ENCODE measurements around the gene WNK2.

Gene WNK2

GRCh38 chr9:93203718-93204469 lies 20.0 kb downstream of the WNK2 start:
- Histone ChIP-seq H2AFZ (ENCODE audit: low read depth, low read length) (no peak overlapping the region), H3K4me3 (ENCODE audit: insufficient read depth in 1 of 2, low read depth in 1 of 2, low read length in 2 of 2) (no peak overlapping the region), H3K9me3 (ENCODE audit: control insufficient read depth, low read length) (no peaks in the 10 kb centered on the region), H2BK120ac (ENCODE audit: low read depth, low read length) (no peak overlapping the region), H2BK15ac (ENCODE audit: low read depth, poor library complexity, severe bottlenecking) (no peak overlapping the region), H3K36me3 (ENCODE audit: control insufficient read depth in 1 of 2, insufficient read depth in 2 of 2, low read depth in 1 of 2, low read length in 2 of 2) (no peaks in the 10 kb centered on the region), H4K8ac (ENCODE audit: low read length) (no peak overlapping the region), H3K9ac (ENCODE audit: low read length) (no peak overlapping the region), H3K4me1 (ENCODE audit: control insufficient read depth, insufficient read depth, low read depth, low read length) (no peaks in the 10 kb centered on the region), H2BK5ac (ENCODE audit: low read depth, low read length, poor library complexity, severe bottlenecking) (no peak overlapping the region), H3K27me3 (ENCODE audit: control insufficient read depth in 1 of 2, insufficient read depth in 1 of 2, low read length in 2 of 2) (peaks cover 5 to 18% of the 10 kb centered on the region in 2 experiments), H3K23ac (ENCODE audit: low read length in 2 of 2) (no peak overlapping the region), H3K4ac (ENCODE audit: low read depth in 1 of 2, low read length in 2 of 2) (no peak overlapping the region), H4K91ac (ENCODE audit: low read length) (no peak overlapping the region), H3K79me1 (replicated peaks; ENCODE audit: low read length, poor library complexity, severe bottlenecking) (no peaks in the 10 kb centered on the region), H3K14ac (ENCODE audit: low read length in 2 of 2) (no peak overlapping the region), H2AK5ac (ENCODE audit: low read length, severe bottlenecking) (no peak overlapping the region), H3K27ac (ENCODE audit: low read length, poor library complexity, severe bottlenecking) (no peak overlapping the region), H3K18ac (ENCODE audit: low read depth in 1 of 2, low read length in 2 of 2) (no peak overlapping the region), H3K4me2 (ENCODE audit: low read length, poor library complexity, severe bottlenecking) (no peak overlapping the region), H2BK12ac (ENCODE audit: low read length in 2 of 2) (no peak overlapping the region)
- 82% methylated on average over 15 of the region's 15 CpGs for WGBS
- no peak for DNase-seq

DNA sequence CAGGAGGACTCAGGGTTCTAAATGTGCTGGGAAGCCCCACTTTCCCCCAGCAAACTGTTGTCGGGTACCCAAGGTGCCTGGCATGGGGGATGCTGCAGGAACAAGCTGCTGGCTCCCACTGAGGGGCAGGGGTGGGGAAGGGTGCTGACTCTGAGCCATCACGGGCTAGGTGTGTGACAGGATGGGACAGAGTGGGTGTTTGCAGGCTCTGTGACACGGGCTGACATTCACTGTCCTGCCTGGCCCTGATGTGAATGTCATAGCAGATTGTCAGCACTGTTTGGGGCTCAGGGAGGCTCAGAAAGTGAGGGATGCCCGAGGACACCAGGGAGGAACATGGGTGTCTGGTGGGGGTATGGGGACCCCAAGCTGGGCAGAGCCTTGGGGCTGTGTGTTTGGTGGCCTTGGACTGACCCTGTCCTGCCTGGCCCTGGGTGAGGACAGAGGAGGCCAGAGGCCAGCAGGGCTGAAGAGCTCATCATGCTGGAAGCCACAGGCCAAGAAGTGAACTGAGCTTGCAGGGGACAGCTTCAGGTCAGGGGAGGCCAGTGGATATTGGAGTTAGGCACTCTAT lies 20.6 kb downstream of the WNK2 start:
- Histone ChIP-seq H3K18ac (ENCODE audit: low read depth in 1 of 2, low read length in 2 of 2) (no peak overlapping the region), H2AK5ac (ENCODE audit: low read length, severe bottlenecking) (no peak overlapping the region), H3K27ac (ENCODE audit: low read length, poor library complexity, severe bottlenecking) (no peak overlapping the region), H3K9me3 (ENCODE audit: control insufficient read depth, low read length) (no peaks in the 10 kb centered on the region), H3K4me2 (ENCODE audit: low read length, poor library complexity, severe bottlenecking) (no peak overlapping the region), H3K23ac (ENCODE audit: low read length in 2 of 2) (no peak overlapping the region), H2AFZ (ENCODE audit: low read depth, low read length) (no peak overlapping the region), H2BK12ac (ENCODE audit: low read length in 2 of 2) (no peak overlapping the region), H3K14ac (ENCODE audit: low read length in 2 of 2) (peak overlapping the region in 1 of 2 experiments; percentile 18), H4K91ac (ENCODE audit: low read length) (no peak overlapping the region), H3K9ac (ENCODE audit: low read length) (no peak overlapping the region), H3K4ac (ENCODE audit: low read depth in 1 of 2, low read length in 2 of 2) (no peak overlapping the region), H4K8ac (ENCODE audit: low read length) (no peak overlapping the region), H3K36me3 (ENCODE audit: control insufficient read depth in 1 of 2, insufficient read depth in 2 of 2, low read depth in 1 of 2, low read length in 2 of 2) (no peaks in the 10 kb centered on the region), H2BK120ac (ENCODE audit: low read depth, low read length) (no peak overlapping the region), H3K4me3 (ENCODE audit: insufficient read depth in 1 of 2, low read depth in 1 of 2, low read length in 2 of 2) (no peak overlapping the region), H2BK15ac (ENCODE audit: low read depth, poor library complexity, severe bottlenecking) (no peak overlapping the region), H3K79me1 (replicated peaks; ENCODE audit: low read length, poor library complexity, severe bottlenecking) (no peaks in the 10 kb centered on the region), H3K4me1 (ENCODE audit: control insufficient read depth, insufficient read depth, low read depth, low read length) (no peaks in the 10 kb centered on the region), H3K27me3 (ENCODE audit: control insufficient read depth in 1 of 2, insufficient read depth in 1 of 2, low read length in 2 of 2) (peaks cover 5 to 18% of the 10 kb centered on the region in 2 experiments), H2BK5ac (ENCODE audit: low read depth, low read length, poor library complexity, severe bottlenecking) (no peak overlapping the region)
- DNase-seq = no peak
- 70% methylated on average over 4 of the region's 4 CpGs for WGBS

DNA sequence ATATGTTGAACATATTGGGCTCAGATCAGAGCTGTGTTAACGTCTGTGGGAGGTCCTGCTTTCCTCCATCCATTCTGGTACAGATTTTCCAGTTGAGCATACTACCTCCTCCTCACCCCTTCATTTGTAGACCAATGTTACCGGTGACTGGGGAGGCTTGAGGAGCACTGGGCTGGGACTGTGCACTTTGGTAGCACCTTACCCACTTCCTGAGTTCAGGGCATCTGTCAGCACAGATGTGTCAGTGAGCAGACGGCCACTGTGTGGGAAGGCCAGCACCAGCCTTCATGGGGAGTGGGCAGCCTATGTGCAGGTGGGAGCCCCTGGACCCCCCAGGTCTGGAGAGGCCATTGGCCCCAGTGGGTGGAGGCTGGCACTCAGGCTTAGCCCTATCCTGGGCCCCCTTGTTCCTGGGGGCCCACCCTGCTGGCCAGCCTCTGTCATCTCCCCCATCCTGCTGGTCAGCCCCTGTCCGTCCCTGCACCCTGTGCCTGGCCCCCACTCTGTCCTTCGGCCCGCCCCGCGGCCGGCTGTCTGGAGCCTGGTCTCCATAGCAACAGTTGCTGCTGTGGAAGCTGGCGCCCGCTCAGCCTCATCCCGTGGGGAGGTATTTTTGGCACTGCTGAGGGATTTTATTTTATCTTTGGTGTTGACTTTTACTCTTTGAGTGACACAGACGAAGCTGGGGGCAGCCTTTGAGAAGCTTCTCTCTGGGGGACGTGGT lies 21.3 kb downstream of the WNK2 start:
- H3K4me2 ChIP-seq (ENCODE audit: low read length, poor library complexity, severe bottlenecking) = no peak overlapping the region
- DNase-seq = no peak
- H4K91ac ChIP-seq (ENCODE audit: low read length) = no peak overlapping the region
- H3K4me1 ChIP-seq (ENCODE audit: control insufficient read depth, insufficient read depth, low read depth, low read length) = no peaks in the 10 kb centered on the region
- H3K79me1 ChIP-seq (replicated peaks; ENCODE audit: low read length, poor library complexity, severe bottlenecking) = no peaks in the 10 kb centered on the region
- no peak overlapping the region for H4K8ac ChIP-seq (ENCODE audit: low read length)
- no peak overlapping the region for H3K4me3 ChIP-seq (ENCODE audit: insufficient read depth in 1 of 2, low read depth in 1 of 2, low read length in 2 of 2)
- H3K4ac ChIP-seq (ENCODE audit: low read depth in 1 of 2, low read length in 2 of 2) = no peak overlapping the region
- no peak overlapping the region for H3K18ac ChIP-seq (ENCODE audit: low read depth in 1 of 2, low read length in 2 of 2)
- H2AFZ ChIP-seq (ENCODE audit: low read depth, low read length) = no peak overlapping the region
- H3K9ac ChIP-seq (ENCODE audit: low read length) = peak overlapping the region; percentile 20
- H3K27ac ChIP-seq (ENCODE audit: low read length, poor library complexity, severe bottlenecking) = no peak overlapping the region
- H3K9me3 ChIP-seq (ENCODE audit: control insufficient read depth, low read length) = no peaks in the 10 kb centered on the region
- H3K27me3 ChIP-seq (ENCODE audit: control insufficient read depth in 1 of 2, insufficient read depth in 1 of 2, low read length in 2 of 2) = peaks cover 5 to 18% of the 10 kb centered on the region in 2 experiments
- H2BK15ac ChIP-seq (ENCODE audit: low read depth, poor library complexity, severe bottlenecking) = no peak overlapping the region
- no peak overlapping the region for H2AK5ac ChIP-seq (ENCODE audit: low read length, severe bottlenecking)
- no peaks in the 10 kb centered on the region for H3K36me3 ChIP-seq (ENCODE audit: control insufficient read depth in 1 of 2, insufficient read depth in 2 of 2, low read depth in 1 of 2, low read length in 2 of 2)
- H3K14ac ChIP-seq (ENCODE audit: low read length in 2 of 2) = no peak overlapping the region
- no peak overlapping the region for H2BK5ac ChIP-seq (ENCODE audit: low read depth, low read length, poor library complexity, severe bottlenecking)
- H3K23ac ChIP-seq (ENCODE audit: low read length in 2 of 2) = no peak overlapping the region
- no peak overlapping the region for H2BK12ac ChIP-seq (ENCODE audit: low read length in 2 of 2)
- H2BK120ac ChIP-seq (ENCODE audit: low read depth, low read length) = no peak overlapping the region
- WGBS = 65% methylated on average over 14 of the region's 14 CpGs

DNA sequence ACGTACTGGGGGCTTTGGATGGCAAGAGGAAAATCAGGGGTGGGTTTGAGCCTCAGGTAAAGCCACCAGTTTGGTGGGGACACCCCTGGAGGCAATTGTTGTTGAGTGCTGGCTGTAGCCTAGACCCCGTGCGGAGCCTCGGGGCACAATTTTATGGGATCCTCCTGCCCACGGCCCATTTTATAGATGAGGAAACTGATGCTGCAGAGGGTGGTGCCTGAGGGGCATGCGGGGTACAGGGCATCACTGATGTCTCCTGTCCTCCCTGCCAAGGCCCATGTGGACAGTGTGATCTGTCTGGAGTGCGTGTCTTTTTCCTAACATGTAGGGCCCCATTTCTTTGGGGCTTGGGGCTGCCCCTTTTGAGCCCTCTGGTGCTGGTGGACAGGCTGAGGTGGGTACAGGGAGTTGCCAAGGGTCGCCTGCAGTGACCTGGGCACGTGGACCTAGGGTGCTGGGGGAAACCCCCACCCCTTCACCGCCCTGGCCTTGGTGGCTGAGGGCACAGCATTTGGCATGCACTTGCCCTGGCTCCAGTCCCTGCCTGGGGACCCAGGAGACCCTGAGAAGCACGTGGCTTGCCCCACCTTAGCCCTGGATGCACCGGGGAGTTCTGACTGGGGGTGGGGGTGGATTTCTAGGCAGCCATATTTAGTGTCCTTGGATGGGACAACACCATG lies 22.1 kb downstream of the WNK2 start:
- Histone ChIP-seq H3K36me3 (ENCODE audit: control insufficient read depth in 1 of 2, insufficient read depth in 2 of 2, low read depth in 1 of 2, low read length in 2 of 2) (no peaks in the 10 kb centered on the region), H3K14ac (ENCODE audit: low read length in 2 of 2) (no peak overlapping the region), H2BK120ac (ENCODE audit: low read depth, low read length) (no peak overlapping the region), H3K4me2 (ENCODE audit: low read length, poor library complexity, severe bottlenecking) (no peak overlapping the region), H2BK15ac (ENCODE audit: low read depth, poor library complexity, severe bottlenecking) (no peak overlapping the region), H3K27ac (ENCODE audit: low read length, poor library complexity, severe bottlenecking) (no peak overlapping the region), H3K23ac (ENCODE audit: low read length in 2 of 2) (no peak overlapping the region), H2AK5ac (ENCODE audit: low read length, severe bottlenecking) (no peak overlapping the region), H3K9ac (ENCODE audit: low read length) (peak overlapping the region; percentile 20), H3K18ac (ENCODE audit: low read depth in 1 of 2, low read length in 2 of 2) (no peak overlapping the region), H3K27me3 (ENCODE audit: control insufficient read depth in 1 of 2, insufficient read depth in 1 of 2, low read length in 2 of 2) (peaks cover 5 to 18% of the 10 kb centered on the region in 2 experiments), H2AFZ (ENCODE audit: low read depth, low read length) (no peak overlapping the region), H4K91ac (ENCODE audit: low read length) (no peak overlapping the region), H3K79me1 (replicated peaks; ENCODE audit: low read length, poor library complexity, severe bottlenecking) (no peaks in the 10 kb centered on the region), H2BK12ac (ENCODE audit: low read length in 2 of 2) (no peak overlapping the region), H4K8ac (ENCODE audit: low read length) (no peak overlapping the region), H3K9me3 (ENCODE audit: control insufficient read depth, low read length) (no peaks in the 10 kb centered on the region), H3K4me1 (ENCODE audit: control insufficient read depth, insufficient read depth, low read depth, low read length) (no peaks in the 10 kb centered on the region), H3K4ac (ENCODE audit: low read depth in 1 of 2, low read length in 2 of 2) (no peak overlapping the region), H2BK5ac (ENCODE audit: low read depth, low read length, poor library complexity, severe bottlenecking) (no peak overlapping the region), H3K4me3 (ENCODE audit: insufficient read depth in 1 of 2, low read depth in 1 of 2, low read length in 2 of 2) (no peak overlapping the region)
- no peak for DNase-seq
- 75% methylated on average over 12 of the region's 12 CpGs for WGBS
